Liver (tissue), 9 donors: Measurements from ENCODE around the gene LRMDA. TPM values are rescaled to one million over a fixed set of nuclear protein-coding genes. Genes with fewer than 3 reads are reported as not detected.

Source experiments
- DNase-seq: peaks from one replicate; pipeline ENCODE4 v3.0.0-alpha.2; 2017; ENCODE audit warnings: low spot score
- H3K27ac ChIP-seq, 2 donors: one replicate each; pipeline ENCODE4 v1.7.0; 2013; ENCODE audit warnings: inconsistent platforms in 2 of 2, low read length in 2 of 2, control low read depth in 1 of 2, low read depth in 1 of 2, mild to moderate bottlenecking in 1 of 2
- H3K27me3 ChIP-seq, 4 donors: one replicate each; pipeline versions ENCODE4 v1.6.1 to v1.7.0; 2013; ENCODE audit warnings: low read length in 3 of 4, inconsistent platforms in 1 of 4, mild to moderate bottlenecking in 1 of 4, moderate library complexity in 1 of 4; ENCODE audit not compliant: control insufficient read depth in 4 of 4, insufficient read depth in 4 of 4
- H3K36me3 ChIP-seq, 4 donors: one replicate each; pipeline versions ENCODE4 v1.6.1 to v1.7.0; 2013; ENCODE audit warnings: low read length in 3 of 4, mild to moderate bottlenecking in 3 of 4, low read depth in 1 of 4, moderate library complexity in 1 of 4; ENCODE audit not compliant: control insufficient read depth in 4 of 4, insufficient read depth in 3 of 4
- H3K4me1 ChIP-seq, 4 donors: one replicate each; pipeline versions ENCODE4 v1.6.1 to v1.7.0; 2013; ENCODE audit warnings: low read length in 3 of 4, mild to moderate bottlenecking in 3 of 4, moderate library complexity in 1 of 4; ENCODE audit not compliant: control insufficient read depth in 4 of 4, insufficient read depth in 4 of 4
- H3K4me3 ChIP-seq, 3 donors: one replicate each; pipeline versions ENCODE4 v1.6.1 to v1.7.0; 2013; ENCODE audit warnings: low read length in 3 of 3, control low read depth in 1 of 3, low read depth in 1 of 3, mild to moderate bottlenecking in 1 of 3
- H3K9ac ChIP-seq, 2 donors: one replicate each; pipeline ENCODE4 v1.7.0; 2013; ENCODE audit warnings: low read length in 2 of 2, mild to moderate bottlenecking in 2 of 2, moderate library complexity in 2 of 2, control low read depth in 1 of 2, low read depth in 1 of 2
- H3K9me3 ChIP-seq, 4 donors: one replicate each; pipeline versions ENCODE4 v1.6.1 to v1.7.0; 2013; ENCODE audit warnings: low read length in 3 of 4; ENCODE audit not compliant: control insufficient read depth in 4 of 4
- ATF3 ChIP-seq: IDR thresholded peaks from 2 replicates; pipeline ENCODE4 v1.6.1; 2016; ENCODE audit warnings: antibody characterized with exemption
- CTCF ChIP-seq: fragments of 150-350 bp; IDR thresholded peaks from 2 replicates; pipeline ENCODE4 v1.5.1; 2017; ENCODE audit warnings: improper control_type of control experiment, low read depth, low read length; ENCODE audit not compliant: missing input control
- EGR1 ChIP-seq, 2 donors: IDR thresholded peaks; 2 replicates each; pipeline ENCODE4 v1.6.1; 2016 to 2018; ENCODE audit warnings: antibody characterized with exemption in 2 of 2, low read depth in 2 of 2
- FOXA1 ChIP-seq: IDR thresholded peaks from 2 replicates; pipeline ENCODE4 v1.6.1; 2016; ENCODE audit warnings: antibody characterized with exemption
- FOXA2 ChIP-seq: IDR thresholded peaks from 2 replicates; pipeline ENCODE4 v1.6.1; 2016; ENCODE audit warnings: antibody characterized with exemption
- GABPA ChIP-seq, 2 donors: IDR thresholded peaks in 1 of 2; conservative IDR thresholded peaks in 1 of 2; 2 replicates each; pipeline ENCODE4 v1.6.1; 2016; ENCODE audit warnings: antibody characterized with exemption in 2 of 2, mild to moderate bottlenecking in 1 of 2, moderate library complexity in 1 of 2
- HNF4A ChIP-seq, 2 donors: conservative IDR thresholded peaks; 2 replicates each; pipeline ENCODE4 v1.6.1; 2016; ENCODE audit warnings: antibody characterized with exemption in 2 of 2, mild to moderate bottlenecking in 2 of 2
- HNF4G ChIP-seq: IDR thresholded peaks from 2 replicates; pipeline ENCODE4 v1.6.1; 2016; ENCODE audit warnings: antibody characterized with exemption
- JUND ChIP-seq, 2 donors: IDR thresholded peaks; 2 replicates each; pipeline ENCODE4 v1.6.1; 2016; ENCODE audit warnings: antibody characterized with exemption in 2 of 2
- MAX ChIP-seq: IDR thresholded peaks from 2 replicates; pipeline ENCODE4 v1.6.1; 2016; ENCODE audit warnings: antibody characterized with exemption
- NR2F2 ChIP-seq: IDR thresholded peaks from 2 replicates; pipeline ENCODE4 v1.6.1; 2016; ENCODE audit warnings: antibody characterized with exemption
- RAD21 ChIP-seq, 2 donors: IDR thresholded peaks; 2 replicates each; pipeline ENCODE4 v1.6.1; 2016; ENCODE audit warnings: antibody characterized with exemption in 2 of 2, mild to moderate bottlenecking in 2 of 2
- REST ChIP-seq: IDR thresholded peaks from 2 replicates; pipeline ENCODE4 v1.6.1; 2016; ENCODE audit warnings: antibody characterized with exemption, mild to moderate bottlenecking
- RXRA ChIP-seq, 2 donors: IDR thresholded peaks; 2 replicates each; pipeline ENCODE4 v1.6.1; 2017 to 2018; ENCODE audit warnings: antibody characterized with exemption in 2 of 2, mild to moderate bottlenecking in 1 of 2
- SP1 ChIP-seq: IDR thresholded peaks from 2 replicates; pipeline ENCODE4 v1.6.1; 2018; ENCODE audit warnings: antibody characterized with exemption, mild to moderate bottlenecking
- TAF1 ChIP-seq: conservative IDR thresholded peaks from 2 replicates; pipeline ENCODE4 v1.6.1; 2016; ENCODE audit warnings: antibody characterized with exemption, mild to moderate bottlenecking
- YY1 ChIP-seq: IDR thresholded peaks from 2 replicates; pipeline ENCODE4 v1.6.1; 2016; ENCODE audit warnings: antibody characterized with exemption, mild to moderate bottlenecking
- ZBTB33 ChIP-seq: IDR thresholded peaks from 2 replicates; pipeline ENCODE4 v1.6.1; 2016; ENCODE audit warnings: antibody characterized with exemption
- WGBS: extraction: QIAGEN DNeasy Blood & Tissue Kit; methylation state at CpG from one replicate; pipeline ENCODE4 v1.1.7; 2013; 5-methylcytosine and 5-hydroxymethylcytosine counted together
- polyA plus RNA-seq, 2 donors: library from polyadenylated mRNA; stranded (reverse) in 1 of 2; unstranded in 1 of 2; fragments of 200-250 nt in 1 of 2; fragments of >200 nt in 1 of 2; fragmentation: Nextera tagmentation in 1 of 2; extraction: Ambion mirVana in 1 of 2; gene quantifications; one replicate each; pipeline versions ENCODE4 v1.2.1 to v1.2.3, GENCODE V29; 2013 to 2015
- total RNA-seq, 2 donors: library from RNA; depleted of rRNA; stranded (reverse); fragments of >200 nt; gene quantifications; one replicate each; pipeline ENCODE4 v1.2.3, GENCODE V29; 2014
- donor health status: healthy.
- donor health status: healthy.
- donor health status: healthy.
- donor health status: healthy.
- donor health status: healthy.

The LRMDA gene
- total and polyA plus RNA-seq, 4 donors, result 7.9 to 15.8 (median 11.3) TPM

- 62% methylated on average over 10 of the region's 10 CpGs for WGBS
- DNase-seq, result no peak
These were observed 866.4 kb downstream of the LRMDA start for GRCh38 chr10:76297780-76298281.

More at GRCh38 chr10:76297780-76298281, 866.4 kb downstream of the LRMDA start:
- Histone ChIP-seq H3K4me3 (no peak overlapping the region), H3K27ac (no peak overlapping the region), H3K9ac (no peak overlapping the region), H3K9me3 (no peaks in the 10 kb centered on the region), H3K36me3 (no peaks in the 10 kb centered on the region), H3K27me3 (no peaks in the 10 kb centered on the region), H3K4me1 (peaks cover 0 to 8% (median 4%) of the 10 kb centered on the region in 4 donors)
- TF ChIP-seq ZBTB33 (no peak), RXRA (IDR thresholded peaks at IDR 0.05) (peak; percentile 70 to 71), EGR1 (IDR thresholded peaks at IDR 0.05; ENCODE audit: low read depth in 2 of 2) (no peak), ATF3 (no peak), CTCF (no peak), FOXA2 (no peak), HNF4A (conservative IDR thresholded peaks at IDR 0.05) (peak; percentile 22 to 32), GABPA (IDR thresholded peaks at IDR 0.05 in 1 of 2, conservative IDR thresholded peaks at IDR 0.05 in 1 of 2) (no peak), JUND (IDR thresholded peaks at IDR 0.05) (no peak), SP1 (peak; percentile 38), TAF1 (no peak), MAX (peak; percentile 84), HNF4G (no peak), YY1 (no peak), REST (no peak), NR2F2 (no peak), RAD21 (IDR thresholded peaks at IDR 0.05) (peak; percentile 6 to 35), FOXA1 (no peak)
